HFFc6 (cell line): Measurements from ENCODE around the gene AGPAT3. TPM values are rescaled to one million over a fixed set of nuclear protein-coding genes. Genes with fewer than 3 reads are reported as not detected.

Experiments used
- DNase-seq: peaks from one replicate; pipeline ENCODE4 v3.0.0-alpha.2; 2018
- H3K27ac Mint-ChIP-seq: 2 replicates; pipeline ENCODE4 v1.8.0; 2020; ENCODE audit warnings: mild to moderate bottlenecking, mixed read lengths
- H3K27me3 Mint-ChIP-seq: 2 replicates; pipeline ENCODE4 v1.8.0; 2021; ENCODE audit warnings: mild to moderate bottlenecking, moderate library complexity, mixed read lengths; ENCODE audit not compliant: insufficient read depth
- H3K36me3 Mint-ChIP-seq: 2 replicates; pipeline ENCODE4 v1.8.0; 2021; ENCODE audit warnings: low read depth, mixed read lengths
- H3K4me1 Mint-ChIP-seq: 2 replicates; pipeline ENCODE4 v1.8.0; 2020; ENCODE audit warnings: low read depth, mixed read lengths
- H3K4me3 Mint-ChIP-seq: 2 replicates; pipeline ENCODE4 v1.8.0; 2020; ENCODE audit warnings: mild to moderate bottlenecking, moderate library complexity, mixed read lengths
- H3K9me3 Mint-ChIP-seq: 2 replicates; pipeline ENCODE4 v1.8.0; 2020; ENCODE audit warnings: mild to moderate bottlenecking, mixed read lengths
- CTCF ChIP-seq: fragments of 200-600 bp; sonication (generic); IDR thresholded peaks from 2 replicates; pipeline ENCODE4 v1.5.0; 2021; ENCODE audit warnings: antibody characterized with exemption, mild to moderate bottlenecking
- total RNA-seq, 6 experiments: library from RNA; stranded (reverse); fragmentation: NEBNext Ultra II Directional; extraction: Animal tissue kit (Norgen Biotek cat#: 25700); gene quantifications; 2 replicates in 1 of 6; 3 replicates in 5 of 6; pipeline ENCODE4 v1.2.3, GENCODE V29; 2021

Gene AGPAT3
- total RNA-seq, 6 experiments from 2014 or later, result 94.6 to 114 (median 97.8) TPM

GRCh38 chr21:43908167-43908566, 43.1 kb downstream of the AGPAT3 start:
- no peak overlapping the region for H3K27ac Mint-ChIP-seq
- no peak overlapping the region for H3K4me3 Mint-ChIP-seq
- peaks cover 27% of the 10 kb centered on the region for H3K36me3 Mint-ChIP-seq
- DNase-seq, result no peak
- TF ChIP-seq CTCF, result no peak
- H3K9me3 Mint-ChIP-seq, result peaks cover 12% of the 10 kb centered on the region
- H3K4me1 Mint-ChIP-seq, result peaks cover 8% of the 10 kb centered on the region; the same call in 1 of the 2 replicates
- H3K27me3 Mint-ChIP-seq, result peaks cover 7% of the 10 kb centered on the region

GRCh38 chr21:43909741-43910400, 44.8 kb downstream of the AGPAT3 start:
- Mint-ChIP-seq H3K27me3 (peaks cover 7% of the 10 kb centered on the region), H3K4me1 (peaks cover 6% of the 10 kb centered on the region; the same call in 1 of the 2 replicates), H3K27ac (no peak overlapping the region), H3K4me3 (no peak overlapping the region), H3K9me3 (peaks cover 12% of the 10 kb centered on the region), H3K36me3 (peaks cover 23% of the 10 kb centered on the region)
- DNase-seq, result no peak
- TF ChIP-seq CTCF, result no peak

DNA sequence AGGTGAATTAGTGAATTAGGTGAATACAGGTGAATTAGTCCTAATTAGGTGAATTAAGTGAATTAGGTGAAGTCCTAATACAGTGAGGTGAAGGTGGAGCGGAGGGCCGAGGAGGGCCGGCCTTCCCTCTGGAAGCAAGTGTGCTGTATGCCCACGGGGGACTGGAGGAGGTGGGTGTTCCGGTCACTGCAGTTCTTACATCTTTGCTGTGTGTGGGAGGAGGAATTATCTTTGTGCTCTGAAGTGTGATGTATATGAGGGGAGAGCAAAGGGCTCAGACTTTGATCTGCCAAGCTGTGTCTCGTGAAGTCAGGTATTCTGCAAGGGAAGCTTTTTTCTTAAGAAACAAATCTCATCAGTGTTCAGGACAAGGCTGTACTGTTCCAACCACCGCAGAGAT, 45.4 kb downstream of the AGPAT3 start:
- H3K27me3 Mint-ChIP-seq, result peaks cover 7% of the 10 kb centered on the region
- DNase-seq, result no peak
- peaks cover 23% of the 10 kb centered on the region for H3K36me3 Mint-ChIP-seq
- H3K9me3 Mint-ChIP-seq, result peaks cover 12% of the 10 kb centered on the region
- no peak overlapping the region for H3K27ac Mint-ChIP-seq
- no peak for TF ChIP-seq CTCF
- no peak overlapping the region for H3K4me3 Mint-ChIP-seq
- H3K4me1 Mint-ChIP-seq, result peaks cover 6% of the 10 kb centered on the region; the same call in 1 of the 2 replicates

DNA sequence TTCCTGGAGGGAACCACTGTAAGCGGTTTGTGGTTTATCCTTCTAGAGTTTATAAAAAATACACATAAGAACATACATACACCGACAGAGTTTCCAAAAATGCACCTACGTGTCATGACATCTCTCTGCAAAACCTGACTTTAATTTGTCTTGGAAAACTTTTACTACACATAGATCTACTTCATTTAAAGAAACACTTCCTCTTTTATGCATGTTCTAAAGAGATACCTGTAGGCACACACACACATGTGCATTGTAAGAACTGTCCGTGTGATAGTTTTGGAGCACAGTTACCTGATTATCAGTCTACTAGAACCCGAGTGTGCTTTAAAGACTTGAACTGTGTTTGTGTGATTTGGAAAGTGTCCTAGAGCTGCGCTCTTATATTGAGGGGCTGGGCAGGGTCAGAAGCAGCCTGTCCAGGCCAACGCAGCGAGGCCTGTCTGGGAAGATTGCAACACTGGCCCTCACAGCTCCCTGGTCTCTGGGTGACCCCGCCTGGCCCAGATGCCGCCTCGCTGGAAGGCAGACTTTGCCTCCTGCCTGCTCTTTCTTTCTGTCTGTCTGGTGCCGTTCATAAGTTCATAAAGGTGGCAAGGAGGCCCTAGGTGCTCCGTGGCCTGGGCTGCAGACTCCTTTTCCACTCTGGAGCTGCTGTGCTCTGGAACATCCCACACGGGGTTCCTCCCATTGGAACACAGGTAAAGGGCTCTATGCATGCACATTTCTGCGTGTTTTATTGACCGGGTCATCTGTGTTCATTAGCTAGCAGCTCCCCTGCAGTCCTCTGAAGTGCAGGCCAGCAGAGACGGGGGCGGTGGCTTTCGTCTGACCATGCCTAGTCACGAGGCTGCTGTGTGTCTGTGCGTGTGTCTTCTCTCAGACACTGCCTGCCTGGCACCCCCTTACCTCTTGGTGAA, 46.3 kb downstream of the AGPAT3 start:
- no peak overlapping the region for H3K4me3 Mint-ChIP-seq
- DNase-seq, result no peak
- no peak overlapping the region for H3K27ac Mint-ChIP-seq

More for the DNA sequence above, 46.3 kb downstream of the AGPAT3 start:
- peaks cover 4% of the 10 kb centered on the region; the same call in 1 of the 2 replicates for H3K4me1 Mint-ChIP-seq
- TF ChIP-seq CTCF, result no peak
- H3K27me3 Mint-ChIP-seq, result peaks cover 7% of the 10 kb centered on the region
- H3K9me3 Mint-ChIP-seq, result peaks cover 12% of the 10 kb centered on the region
- H3K36me3 Mint-ChIP-seq, result peaks cover 18% of the 10 kb centered on the region
